Mammary epithelial cell (primary cell): ENCODE measurements around the gene PHF12.

Source experiments
- EZH2 ChIP-seq: IDR thresholded peaks from 2 replicates; pipeline ENCODE4 v1.6.1; 2012; ENCODE audit warnings: low read length, inconsistent platforms, borderline replicate concordance
- TF ChIP-seq, protein P1 (sequence below), 2 donors: IDR thresholded peaks in 1 of 2; conservative IDR thresholded peaks in 1 of 2; 2 replicates each; pipeline ENCODE4 v1.5.1; 2011 to 2012; ENCODE audit warnings: inconsistent platforms in 2 of 2, low read length in 2 of 2, mild to moderate bottlenecking in 2 of 2, control low read depth in 1 of 2, low read depth in 1 of 2; ENCODE audit not compliant: insufficient read depth in 1 of 2; ENCODE audit errors: extremely low read depth in 1 of 2

DNA sequence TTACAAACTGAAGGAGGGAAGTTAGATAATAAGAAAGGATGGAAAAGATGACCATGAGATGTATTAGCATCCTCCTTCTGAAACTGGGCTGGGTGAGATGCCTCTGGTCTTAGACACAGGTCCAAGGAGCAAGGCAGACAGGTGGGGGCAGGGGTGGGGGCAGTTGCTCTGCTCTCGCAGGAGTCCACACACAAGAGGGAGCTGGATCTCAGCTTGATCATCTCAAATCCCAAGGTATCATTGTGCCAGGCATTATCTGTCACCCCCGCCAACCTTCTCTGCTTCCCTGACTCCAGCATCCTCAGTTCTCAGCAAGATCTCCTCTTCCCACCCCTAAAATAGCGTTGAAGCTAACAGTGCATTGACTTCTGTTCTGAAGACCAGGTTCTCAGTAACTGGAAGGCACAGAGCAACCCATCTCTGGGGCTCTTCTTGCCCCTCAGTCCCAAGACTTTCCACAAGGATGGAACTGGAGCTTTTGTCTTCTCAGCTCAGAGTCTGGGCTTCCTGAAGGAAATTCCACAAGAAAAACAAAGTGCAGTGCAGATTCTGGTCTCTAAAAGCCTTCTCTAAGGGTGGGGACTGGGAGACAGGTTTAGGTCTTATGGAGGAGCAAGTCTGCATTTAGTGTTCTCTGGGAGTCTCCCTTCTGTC lies 55.4 kb downstream of the PHF12 start:
- TF ChIP-seq, protein P1, sequence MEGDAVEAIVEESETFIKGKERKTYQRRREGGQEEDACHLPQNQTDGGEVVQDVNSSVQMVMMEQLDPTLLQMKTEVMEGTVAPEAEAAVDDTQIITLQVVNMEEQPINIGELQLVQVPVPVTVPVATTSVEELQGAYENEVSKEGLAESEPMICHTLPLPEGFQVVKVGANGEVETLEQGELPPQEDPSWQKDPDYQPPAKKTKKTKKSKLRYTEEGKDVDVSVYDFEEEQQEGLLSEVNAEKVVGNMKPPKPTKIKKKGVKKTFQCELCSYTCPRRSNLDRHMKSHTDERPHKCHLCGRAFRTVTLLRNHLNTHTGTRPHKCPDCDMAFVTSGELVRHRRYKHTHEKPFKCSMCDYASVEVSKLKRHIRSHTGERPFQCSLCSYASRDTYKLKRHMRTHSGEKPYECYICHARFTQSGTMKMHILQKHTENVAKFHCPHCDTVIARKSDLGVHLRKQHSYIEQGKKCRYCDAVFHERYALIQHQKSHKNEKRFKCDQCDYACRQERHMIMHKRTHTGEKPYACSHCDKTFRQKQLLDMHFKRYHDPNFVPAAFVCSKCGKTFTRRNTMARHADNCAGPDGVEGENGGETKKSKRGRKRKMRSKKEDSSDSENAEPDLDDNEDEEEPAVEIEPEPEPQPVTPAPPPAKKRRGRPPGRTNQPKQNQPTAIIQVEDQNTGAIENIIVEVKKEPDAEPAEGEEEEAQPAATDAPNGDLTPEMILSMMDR (conservative IDR thresholded peaks at IDR 0.05 in 1 of 2, IDR thresholded peaks at IDR 0.05 in 1 of 2; ENCODE audit: extremely low read depth in 1 of 2, insufficient read depth in 1 of 2, low read depth in 1 of 2, low read length in 2 of 2) = no peak
- TF ChIP-seq EZH2 = no peak
